Subcutaneous abdominal adipose tissue (tissue), 5 donors: ENCODE measurements around the gene MARCKSL1.
"Not testable (repeated sequence)": the region's sequence is repeated elsewhere in the genome, so short reads cannot be mapped to it uniquely, and the experiment has no call there.

Experiments used
- H3K27ac ChIP-seq: one replicate; pipeline ENCODE4 v1.7.0; 2013; ENCODE audit warnings: low read depth, mild to moderate bottlenecking, inconsistent platforms, low read length, moderate library complexity
- H3K27me3 ChIP-seq, 5 donors: one replicate each; pipeline ENCODE4 v1.7.0; 2013; ENCODE audit warnings: low read length in 5 of 5, inconsistent platforms in 1 of 5; ENCODE audit not compliant: control insufficient read depth in 5 of 5, insufficient read depth in 4 of 5
- H3K36me3 ChIP-seq, 5 donors: one replicate each; pipeline ENCODE4 v1.7.0; 2013; ENCODE audit warnings: low read length in 5 of 5; ENCODE audit not compliant: control insufficient read depth in 5 of 5, insufficient read depth in 5 of 5
- H3K4me1 ChIP-seq, 5 donors: one replicate each; pipeline ENCODE4 v1.7.0; 2013; ENCODE audit warnings: low read length in 5 of 5, mild to moderate bottlenecking in 3 of 5, moderate library complexity in 1 of 5; ENCODE audit not compliant: control insufficient read depth in 5 of 5, insufficient read depth in 5 of 5
- H3K4me3 ChIP-seq, 5 donors: one replicate each; pipeline ENCODE4 v1.7.0; 2013; ENCODE audit warnings: low read length in 5 of 5, low read depth in 1 of 5
- H3K9ac ChIP-seq, 5 donors: one replicate each; pipeline ENCODE4 v1.7.0; 2013; ENCODE audit warnings: low read length in 5 of 5, mild to moderate bottlenecking in 4 of 5, moderate library complexity in 3 of 5
- H3K9me3 ChIP-seq, 5 donors: one replicate each; pipeline ENCODE4 v1.7.0; 2013; ENCODE audit warnings: low read length in 5 of 5; ENCODE audit not compliant: control insufficient read depth in 5 of 5
- donor health status: healthy.
- donor health status: healthy.
- donor health status: healthy.
- donor health status: healthy.
- donor health status: healthy.

The MARCKSL1 gene

DNA sequence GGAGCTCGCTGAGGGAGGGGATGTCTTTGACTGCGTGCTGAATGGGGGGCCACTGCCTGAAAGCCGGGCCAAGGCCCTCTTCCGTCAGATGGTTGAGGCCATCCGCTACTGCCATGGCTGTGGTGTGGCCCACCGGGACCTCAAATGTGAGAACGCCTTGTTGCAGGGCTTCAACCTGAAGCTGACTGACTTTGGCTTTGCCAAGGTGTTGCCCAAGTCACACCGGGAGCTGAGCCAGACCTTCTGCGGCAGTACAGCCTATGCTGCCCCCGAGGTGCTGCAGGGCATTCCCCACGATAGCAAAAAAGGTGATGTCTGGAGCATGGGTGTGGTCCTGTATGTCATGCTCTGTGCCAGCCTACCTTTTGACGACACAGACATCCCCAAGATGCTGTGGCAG, 27.7 kb upstream of the MARCKSL1 start:
- no peak overlapping the region for H3K4me3 ChIP-seq

DNA sequence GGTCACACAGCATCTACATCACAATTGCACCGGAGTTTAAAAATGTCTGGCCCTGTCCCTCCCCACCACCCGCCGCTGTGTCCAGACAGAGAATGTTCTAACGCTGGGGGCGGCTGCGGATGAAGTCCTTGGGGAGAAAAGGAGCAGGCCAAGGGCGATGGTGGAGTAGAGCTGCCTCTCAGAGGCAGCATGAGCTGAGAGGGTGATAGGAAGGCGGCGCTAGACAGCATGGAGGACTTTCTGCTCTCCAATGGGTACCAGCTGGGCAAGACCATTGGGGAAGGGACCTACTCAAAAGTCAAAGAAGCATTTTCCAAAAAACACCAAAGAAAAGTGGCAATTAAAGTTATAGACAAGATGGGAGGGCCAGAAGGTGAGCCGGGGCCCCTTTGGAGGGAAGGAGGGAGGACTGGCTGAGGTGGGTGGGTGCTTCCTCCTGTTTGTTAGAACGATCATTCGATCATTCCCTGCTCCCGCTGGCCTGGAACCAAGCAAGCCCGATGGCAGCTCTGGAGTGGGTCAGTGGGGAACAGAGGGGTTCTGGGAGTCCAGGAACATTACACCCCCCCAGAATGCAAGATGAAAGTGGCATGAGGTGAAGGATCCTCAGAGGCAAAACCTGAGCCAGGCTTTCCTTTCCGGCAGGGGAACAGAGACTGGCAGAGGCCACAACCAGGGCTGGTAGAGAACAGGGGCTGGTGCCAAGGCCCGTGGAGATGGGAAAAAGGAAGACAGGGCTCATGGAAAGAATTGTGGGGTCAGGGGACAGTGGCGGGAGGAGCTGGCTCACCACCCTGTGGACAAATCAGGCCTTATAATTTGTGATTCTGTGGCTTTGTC, 26.7 kb upstream of the MARCKSL1 start, which contains the start of the genes FAM229A and TSSK3:
Gene FAM229A (minus strand): TSS at position 12 of the 840 bp plus-strand sequence. CDS start 394 bp downstream, outside the sequence.
Gene TSSK3 (plus strand): TSS at position 66 of the 840 bp plus-strand sequence. CDS start 163 bp downstream, at position 229.
- H3K27me3 ChIP-seq: no peaks in the 10 kb centered on the region
- peaks cover 4 to 46% (median 35%) of the 10 kb centered on the region in 5 donors for H3K36me3 ChIP-seq
- H3K4me1 ChIP-seq: peaks cover 5 to 28% (median 21%) of the 10 kb centered on the region in 5 donors
- H3K9me3 ChIP-seq: no peaks in the 10 kb centered on the region
- H3K27ac ChIP-seq: no peak within 1 kb of the TSS
- peak within 1 kb of the TSS; percentile 27 to 57 (median 45) for H3K4me3 ChIP-seq
- H3K9ac ChIP-seq: peak within 1 kb of the TSS in 3 of 5 donors; percentile 42 to 60 (median 53)

More for the DNA sequence above, 27.7 kb upstream of the MARCKSL1 start:
- Histone ChIP-seq H3K27ac (no peak overlapping the region), H3K9ac (no peak overlapping the region), H3K27me3 (no peaks in the 10 kb centered on the region), H3K9me3 (no peaks in the 10 kb centered on the region), H3K4me1 (peaks cover 5 to 28% (median 21%) of the 10 kb centered on the region in 5 donors), H3K36me3 (peaks cover 5 to 53% (median 45%) of the 10 kb centered on the region in 5 donors)

DNA sequence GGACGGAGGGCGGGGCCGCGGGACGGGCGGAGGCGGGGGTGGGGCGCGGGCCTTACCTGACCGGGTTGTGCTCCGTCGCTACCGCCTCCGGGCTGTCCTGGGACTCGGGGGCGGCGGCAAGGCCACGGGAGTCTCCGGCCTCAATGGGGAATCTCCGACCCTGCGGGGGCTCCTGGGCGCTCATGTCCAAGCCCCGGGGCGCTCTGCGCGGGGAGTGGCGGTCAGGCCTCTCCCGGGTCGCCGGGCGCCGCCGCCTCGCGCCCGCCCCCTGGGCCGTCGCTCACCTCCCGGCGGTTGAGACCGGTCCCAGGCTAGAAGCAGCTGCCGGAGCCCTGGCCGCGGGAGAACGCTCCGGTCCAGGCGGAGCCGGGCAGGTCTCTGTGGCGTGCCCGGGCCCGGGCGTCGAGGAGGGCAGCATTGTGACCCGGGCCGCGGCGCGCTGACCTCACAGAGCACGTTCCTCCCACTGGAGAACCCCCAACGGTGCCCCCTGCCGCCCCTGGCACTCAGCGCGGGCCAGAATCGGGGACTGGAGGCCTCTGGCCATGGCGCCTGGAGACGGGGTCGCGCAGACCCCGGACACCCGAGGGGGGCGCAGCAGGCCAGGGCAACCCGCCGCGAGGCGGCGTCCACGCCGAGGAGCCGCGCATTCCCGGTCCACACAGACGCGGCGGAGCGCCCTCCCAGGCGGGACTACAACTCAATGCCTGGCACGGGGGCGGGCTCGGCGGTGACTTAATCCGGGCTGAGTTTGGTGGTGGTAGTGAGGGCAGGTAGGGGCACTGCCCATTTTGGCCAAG, 25.8 kb upstream of the MARCKSL1 start:
- no peaks in the 10 kb centered on the region for H3K27me3 ChIP-seq
- peaks cover 0 to 37% (median 27%) of the 10 kb centered on the region in 5 donors for H3K36me3 ChIP-seq
- peak overlapping the region in 3 of 5 donors; percentile 42 to 60 (median 53) for H3K9ac ChIP-seq
- H3K27ac ChIP-seq: no peak overlapping the region
- H3K4me3 ChIP-seq: peak overlapping the region; percentile 27 to 57 (median 45)
- peaks cover 5 to 28% (median 21%) of the 10 kb centered on the region in 5 donors for H3K4me1 ChIP-seq
- no peaks in the 10 kb centered on the region for H3K9me3 ChIP-seq

GRCh38 chr1:32361308-32361673, 25.3 kb upstream of the MARCKSL1 start:
- Histone ChIP-seq H3K4me1 (peaks cover 5 to 25% (median 21%) of the 10 kb centered on the region in 5 donors), H3K9ac (no peak overlapping the region), H3K27ac (no peak overlapping the region), H3K36me3 (peaks cover 0 to 32% (median 21%) of the 10 kb centered on the region in 5 donors), H3K9me3 (no peaks in the 10 kb centered on the region), H3K27me3 (no peaks in the 10 kb centered on the region), H3K4me3 (no peak overlapping the region)

- Histone ChIP-seq H3K4me1 (peaks cover 2 to 29% (median 25%) of the 10 kb centered on the region in 5 donors), H3K36me3 (peaks cover 0 to 18% (median 6%) of the 10 kb centered on the region in 5 donors), H3K27ac (no peak overlapping the region), H3K9me3 (no peaks in the 10 kb centered on the region), H3K9ac (no peak overlapping the region), H3K4me3 (no peak overlapping the region), H3K27me3 (no peaks in the 10 kb centered on the region)
These were observed 22.4 kb upstream of the MARCKSL1 start for GRCh38 chr1:32358435-32358834.

GRCh38 chr1:32357614-32358013, 21.6 kb upstream of the MARCKSL1 start:
- peaks cover 6 to 33% (median 29%) of the 10 kb centered on the region in 5 donors for H3K4me1 ChIP-seq
- no peak overlapping the region for H3K27ac ChIP-seq
- no peak overlapping the region for H3K9ac ChIP-seq
- H3K36me3 ChIP-seq: peaks cover 0 to 12% (median 2%) of the 10 kb centered on the region in 5 donors
- H3K4me3 ChIP-seq: no peak overlapping the region
- no peaks in the 10 kb centered on the region for H3K9me3 ChIP-seq
- H3K27me3 ChIP-seq: no peaks in the 10 kb centered on the region

GRCh38 chr1:32356478-32356877, 20.4 kb upstream of the MARCKSL1 start:
- Histone ChIP-seq H3K9me3 (no peaks in the 10 kb centered on the region), H3K9ac (no peak overlapping the region), H3K27me3 (no peaks in the 10 kb centered on the region), H3K27ac (no peak overlapping the region), H3K36me3 (peaks cover 0 to 12% (median 2%) of the 10 kb centered on the region in 5 donors), H3K4me1 (peaks cover 9 to 34% (median 28%) of the 10 kb centered on the region in 5 donors), H3K4me3 (no peak overlapping the region)

GRCh38 chr1:32355778-32356177, 19.7 kb upstream of the MARCKSL1 start:
- not testable (repeated sequence) for H3K9ac ChIP-seq, H3K27me3 ChIP-seq, H3K27ac ChIP-seq, H3K9me3 ChIP-seq, H3K4me3 ChIP-seq
- Histone ChIP-seq H3K4me1 (peaks cover 9 to 30% (median 28%) of the 10 kb centered on the region in 5 donors), H3K36me3 (peaks cover 0 to 12% (median 2%) of the 10 kb centered on the region in 5 donors)

DNA sequence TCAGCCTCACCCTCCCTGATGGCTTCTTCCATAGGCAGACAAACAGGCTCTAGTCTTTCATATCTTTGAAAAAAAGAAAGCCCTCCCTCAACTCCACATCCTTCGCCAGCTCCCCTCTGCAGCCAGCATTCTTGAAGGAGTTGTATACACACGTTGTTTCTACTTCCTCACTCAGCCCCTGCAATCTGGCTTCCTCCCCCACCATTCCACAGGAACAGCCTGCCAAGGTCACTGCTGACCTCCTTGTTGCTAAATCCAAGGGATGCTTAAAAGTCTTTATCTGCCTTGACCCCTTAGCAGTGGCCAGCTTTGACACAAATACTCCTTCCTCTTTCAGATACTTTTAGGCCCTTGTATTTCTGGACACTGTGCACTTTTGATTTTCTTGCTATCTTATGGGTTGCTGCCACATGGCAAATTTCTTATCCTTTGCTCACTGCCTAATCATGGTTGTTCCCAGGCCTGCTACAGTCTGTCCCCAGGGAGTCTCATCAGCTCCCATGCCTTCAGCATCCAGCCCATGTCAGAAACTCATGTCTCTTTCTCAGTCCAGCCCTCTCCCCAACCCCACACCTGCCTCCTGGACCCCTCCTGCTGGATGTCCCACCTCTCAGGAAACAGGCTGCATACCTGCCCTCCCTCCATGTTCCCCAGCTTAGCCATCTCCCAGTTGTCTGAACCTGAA, 18.0 kb upstream of the MARCKSL1 start:
- H3K4me1 ChIP-seq: peaks cover 9 to 46% (median 35%) of the 10 kb centered on the region in 5 donors

More for the DNA sequence above, 18.0 kb upstream of the MARCKSL1 start:
- Histone ChIP-seq H3K27me3 (no peaks in the 10 kb centered on the region), H3K9ac (no peak overlapping the region), H3K36me3 (peaks cover 0 to 12% (median 2%) of the 10 kb centered on the region in 5 donors), H3K9me3 (no peaks in the 10 kb centered on the region), H3K27ac (no peak overlapping the region), H3K4me3 (no peak overlapping the region)
